OCI-LY7 (cell line): ENCODE results near the gene ZNF488.

ENCODE experiments used
- CTCF ChIP-seq: fragments of 200-600 bp; sonication (generic); conservative IDR thresholded peaks from 2 replicates; pipeline ENCODE4 v1.5.1; 2014; ENCODE audit warnings: mild to moderate bottlenecking, antibody characterized with exemption, low read length, moderate library complexity, mixed read lengths
- EZH2phosphoT487 ChIP-seq: fragments of 200-600 bp; sonication (generic); IDR thresholded peaks from 2 replicates; pipeline ENCODE4 v1.6.1; 2018; ENCODE audit warnings: low read depth, borderline replicate concordance, mild to moderate bottlenecking, mixed run types, antibody characterized with exemption, low read length, moderate library complexity, mixed read lengths

GRCh38 chr10:47370015-47370767 is 13.9 kb downstream of the ZNF488 start:
- TF ChIP-seq CTCF: no peak
- TF ChIP-seq EZH2phosphoT487: no peak
